CD4-positive, alpha-beta T cell (primary cell): Measurements from ENCODE around the gene MOB1B. TPM values are rescaled to one million over a fixed set of nuclear protein-coding genes. Genes with fewer than 3 reads are reported as not detected.
"Not testable (repeated sequence)": the region's sequence is repeated elsewhere in the genome, so short reads cannot be mapped to it uniquely, and the experiment has no call there.

Experiments used
- ATAC-seq: fragments of 200-7000 bp; cut with Tn5 transposase; one replicate; pipeline ENCODE4 v1.10.0; 2022; ENCODE audit warnings: mild to moderate bottlenecking; ENCODE audit not compliant: poor library complexity
- CTCF ChIA-PET: fragments of 350-600 bp; sonication (Branson Sonifier 250); formaldehyde crosslinking; loops from one replicate; lab custom pipeline; 2021; ENCODE audit warnings: antibody characterized with exemption, inconsistent platforms; lab: Charles Lee
- POLR2A ChIA-PET: fragments of 350-600 bp; sonication (Branson Sonifier 250); formaldehyde crosslinking; loops from one replicate; lab custom pipeline; 2021; ENCODE audit warnings: antibody characterized with exemption, inconsistent platforms; lab: Charles Lee
- DNase-seq, 14 experiments: peaks; one replicate each; pipeline ENCODE4 v3.0.0-alpha.2; 2013 to 2020; ENCODE audit warnings: mixed read lengths in 2 of 14
- H3K27ac ChIP-seq, 2 donors: one replicate each; pipeline versions ENCODE4 v1.5.1 to v1.7.0; 2013; ENCODE audit warnings: low read length in 2 of 2, low read depth in 1 of 2, mild to moderate bottlenecking in 1 of 2
- H3K27me3 ChIP-seq, 2 experiments: 1 replicate in 1 of 2; 2 replicates in 1 of 2; pipeline versions ENCODE4 v1.6.1 to v1.7.0; 2013; ENCODE audit warnings: low read length in 2 of 2, control low read depth in 1 of 2, mild to moderate bottlenecking in 1 of 2, moderate library complexity in 1 of 2; ENCODE audit not compliant: insufficient read depth in 2 of 2, control insufficient read depth in 1 of 2
- H3K36me3 ChIP-seq: one replicate; pipeline ENCODE4 v1.6.1; 2013; ENCODE audit warnings: low read length, control low read depth; ENCODE audit not compliant: insufficient read depth
- H3K4me1 ChIP-seq: one replicate; pipeline ENCODE4 v1.6.1; 2013; ENCODE audit warnings: low read length, control low read depth; ENCODE audit not compliant: insufficient read depth
- H3K4me3 ChIP-seq: one replicate; pipeline ENCODE4 v1.5.1; 2013; ENCODE audit warnings: mild to moderate bottlenecking, low read length, moderate library complexity
- H3K9me3 ChIP-seq, 2 experiments: 1 replicate in 1 of 2; 2 replicates in 1 of 2; pipeline versions ENCODE4 v1.6.1 to v1.7.0; 2013; ENCODE audit warnings: low read length in 2 of 2, mild to moderate bottlenecking in 2 of 2, control low read depth in 1 of 2, moderate library complexity in 1 of 2; ENCODE audit not compliant: control insufficient read depth in 1 of 2, insufficient read depth in 1 of 2
- H3K27ac Mint-ChIP-seq: one replicate; pipeline ENCODE4 v1.8.0; 2020; ENCODE audit warnings: mixed read lengths
- H3K27me3 Mint-ChIP-seq: one replicate; pipeline ENCODE4 v1.8.0; 2021; ENCODE audit warnings: mixed read lengths
- H3K36me3 Mint-ChIP-seq: one replicate; pipeline ENCODE4 v1.8.0; 2021; ENCODE audit warnings: low read depth, mixed read lengths
- H3K4me1 Mint-ChIP-seq: one replicate; pipeline ENCODE4 v1.8.0; 2021; ENCODE audit warnings: low read depth, mixed read lengths
- H3K4me3 Mint-ChIP-seq: one replicate; pipeline ENCODE4 v1.8.0; 2020; ENCODE audit warnings: mild to moderate bottlenecking, mixed read lengths
- H3K9me3 Mint-ChIP-seq: one replicate; pipeline ENCODE4 v1.8.0; 2020; ENCODE audit warnings: mixed read lengths
- CTCF ChIP-seq: fragments of 200-600 bp; IDR thresholded peaks from one replicate; pipeline ENCODE4 v1.8.0; 2022; ENCODE audit warnings: antibody characterized with exemption, mild to moderate bottlenecking
- intact Hi-C, 2 experiments: fragments of 100-400 bp; cut with DNase I in 1 of 2; cut with micrococcal nuclease in 1 of 2; formaldehyde crosslinking; loops; one replicate each; pipeline versions ENCODE4 v1.15.1 to v1.9.0; 2023 to 2025; cut with DNase I, micrococcal nuclease
- total RNA-seq, 174 experiments: library from RNA in 2 of 174; stranded (reverse) in 2 of 174; gene quantifications; one replicate each; pipeline ENCODE4 v1.2.3 and lab custom pipeline; 2021 to 2026

MOB1B gene
- total RNA-seq, 2 experiments from 2014 or later = 13.1 to 13.4 TPM

- TF ChIP-seq CTCF = no peak
- no peaks in the 10 kb centered on the region for H3K4me1 ChIP-seq
- Mint-ChIP-seq H3K4me1 (peaks cover 5% of the 10 kb centered on the region), H3K27me3 (no peaks in the 10 kb centered on the region), H3K9me3 (no peaks in the 10 kb centered on the region), H3K36me3 (peaks cover 82% of the 10 kb centered on the region), H3K27ac (peak overlapping the region; percentile 46), H3K4me3 (no peak overlapping the region)
- peaks cover 69% of the 10 kb centered on the region for H3K36me3 ChIP-seq
- no peak overlapping the region for H3K4me3 ChIP-seq
- no peaks in the 10 kb centered on the region for H3K9me3 ChIP-seq
- ChIA-PET CTCF (interaction anchor here (1.0 kb wide), 2 partner anchors 17 to 38 kb away, joined by 3 to 4 read pairs; no protein-coding TSS in a partner anchor), POLR2A (interaction anchor here (0.9 kb wide), 1 partner anchor 321 kb away, joined by 4 read pairs; no protein-coding TSS in a partner anchor)
- H3K27ac ChIP-seq = no peak overlapping the region
- ATAC-seq (no peak), DNase-seq (no peak)
- no peaks in the 10 kb centered on the region for H3K27me3 ChIP-seq
- intact Hi-C loops = no loop called here
Observed at GRCh38 chr4:71026086-71026485, 123.9 kb downstream of the MOB1B start.

GRCh38 chr4:71027611-71028010 lies 125.4 kb downstream of the MOB1B start:
- no peak overlapping the region for H3K27ac ChIP-seq
- peaks cover 73% of the 10 kb centered on the region for H3K36me3 Mint-ChIP-seq

GRCh38 chr4:71029504-71029903 lies 127.3 kb downstream of the MOB1B start:
- H3K27me3 Mint-ChIP-seq = no peaks in the 10 kb centered on the region
- H3K9me3 Mint-ChIP-seq = no peaks in the 10 kb centered on the region
- no peak overlapping the region for H3K4me3 Mint-ChIP-seq
- Histone ChIP-seq H3K27ac (no peak overlapping the region), H3K4me1 (no peaks in the 10 kb centered on the region), H3K27me3 (no peaks in the 10 kb centered on the region), H3K4me3 (no peak overlapping the region), H3K36me3 (peaks cover 72% of the 10 kb centered on the region), H3K9me3 (no peaks in the 10 kb centered on the region)
- no peak overlapping the region for H3K27ac Mint-ChIP-seq
- peaks cover 54% of the 10 kb centered on the region for H3K36me3 Mint-ChIP-seq
- DNase-seq (no peak), ATAC-seq (no peak)
- ChIA-PET POLR2A (interaction anchor here (1.1 kb wide), 1 partner anchor 9 kb away, joined by 3 read pairs; no protein-coding TSS in a partner anchor), CTCF (no interaction called here)
- intact Hi-C loops = no loop called here
- H3K4me1 Mint-ChIP-seq = peaks cover 5% of the 10 kb centered on the region
- no peak for TF ChIP-seq CTCF

More at GRCh38 chr4:71027611-71028010, 125.4 kb downstream of the MOB1B start:
- POLR2A ChIA-PET = no interaction called here
- Mint-ChIP-seq H3K27me3 (no peaks in the 10 kb centered on the region), H3K4me3 (no peak overlapping the region), H3K27ac (peak overlapping the region; percentile 71), H3K9me3 (no peaks in the 10 kb centered on the region), H3K4me1 (peaks cover 5% of the 10 kb centered on the region)
- intact Hi-C loops = no loop called here
- CTCF ChIA-PET = no interaction called here
- TF ChIP-seq CTCF = no peak
- H3K27me3 ChIP-seq = no peaks in the 10 kb centered on the region
- H3K36me3 ChIP-seq = peaks cover 78% of the 10 kb centered on the region
- H3K9me3 ChIP-seq = no peaks in the 10 kb centered on the region
- H3K4me1 ChIP-seq = no peaks in the 10 kb centered on the region
- H3K4me3 ChIP-seq = no peak overlapping the region
- no peak for ATAC-seq
- DNase-seq = no peak

- peaks cover 58% of the 10 kb centered on the region for H3K36me3 ChIP-seq
- H3K9me3 Mint-ChIP-seq, H3K4me1 ChIP-seq, POLR2A ChIA-PET, H3K4me3 Mint-ChIP-seq, H3K27me3 Mint-ChIP-seq, H3K27me3 ChIP-seq, CTCF ChIA-PET, ATAC-seq, intact Hi-C loops, H3K27ac Mint-ChIP-seq, H3K4me1 Mint-ChIP-seq, DNase-seq, H3K9me3 ChIP-seq, H3K4me3 ChIP-seq, H3K27ac ChIP-seq: not testable (repeated sequence)
- peaks cover 34% of the 10 kb centered on the region for H3K36me3 Mint-ChIP-seq
Observed at GRCh38 chr4:71032106-71032505, 129.9 kb downstream of the MOB1B start.
